PC-3 (cell line): Measurements from ENCODE around the gene IL4I1. TPM values are rescaled to one million over a fixed set of nuclear protein-coding genes. Genes with fewer than 3 reads are reported as not detected.
"Not testable (repeated sequence)": the region's sequence is repeated elsewhere in the genome, so short reads cannot be mapped to it uniquely, and the experiment has no call there.

Experiments
- ATAC-seq: fragments of 200-7000 bp; cut with Tn5 transposase; 2 replicates; pipeline ENCODE4 v1.9.1; 2020; ENCODE audit warnings: mild to moderate bottlenecking, moderate library complexity
- BruUV-seq: library from RNA; stranded (reverse); fragments of 400-500 nt; replicated peaks from 2 replicates; lab custom pipeline; 2021; lab: Mats Ljungman, UMichigan
- CTCF ChIA-PET: fragments of 300-600 bp; sonication (Branson Sonifier 250); formaldehyde crosslinking; loops from one replicate; lab custom pipeline; 2022; ENCODE audit warnings: antibody characterized with exemption; lab: Charles Lee
- POLR2A ChIA-PET: fragments of 300-600 bp; sonication (Branson Sonifier 250); formaldehyde crosslinking; loops from one replicate; lab custom pipeline; 2022; ENCODE audit warnings: antibody characterized with exemption; ENCODE audit not compliant: unreplicated experiment; lab: Charles Lee
- DNase-seq: peaks from one replicate; pipeline ENCODE4 v3.0.0-alpha.2; 2015
- H2AFZ ChIP-seq: fragments of 300-600 bp; sonication (generic); 2 replicates; pipeline ENCODE4 v1.6.0; 2016; ENCODE audit warnings: antibody characterized with exemption, low read length
- H3F3A ChIP-seq: fragments of 300-600 bp; sonication (generic); one replicate; pipeline ENCODE4 v1.6.0; 2017; ENCODE audit warnings: antibody characterized with exemption, low read length, control low read depth, mild to moderate bottlenecking; ENCODE audit not compliant: unreplicated experiment
- H3K27ac ChIP-seq: fragments of 300-600 bp; sonication (generic); 2 replicates; pipeline ENCODE4 v1.5.1; 2016; ENCODE audit warnings: mild to moderate bottlenecking, low read length
- H3K27me3 ChIP-seq: fragments of 300-600 bp; sonication (generic); 2 replicates; pipeline ENCODE4 v1.6.1; 2016; ENCODE audit warnings: low read length, mixed read lengths
- H3K36me3 ChIP-seq: fragments of 300-600 bp; sonication (generic); 2 replicates; pipeline ENCODE4 v1.6.1; 2016; ENCODE audit warnings: low read depth, mixed run types, low read length, mixed read lengths
- H3K4me1 ChIP-seq: fragments of 300-600 bp; sonication (generic); 2 replicates; pipeline ENCODE4 v1.5.1; 2016; ENCODE audit warnings: low read length; ENCODE audit not compliant: insufficient read depth
- H3K4me2 ChIP-seq: fragments of 300-600 bp; sonication (generic); 2 replicates; pipeline ENCODE4 v1.6.0; 2016; ENCODE audit warnings: low read length
- H3K4me3 ChIP-seq: fragments of 300-600 bp; sonication (generic); 2 replicates; pipeline ENCODE4 v1.5.1; 2016; ENCODE audit warnings: mild to moderate bottlenecking, low read length, mixed read lengths
- H3K79me2 ChIP-seq: fragments of 300-600 bp; sonication (generic); 2 replicates; pipeline ENCODE4 v1.6.1; 2017; ENCODE audit warnings: low read length, mixed read lengths
- H3K9ac ChIP-seq: fragments of 300-600 bp; sonication (generic); 2 replicates; pipeline ENCODE4 v1.6.0; 2016; ENCODE audit warnings: mild to moderate bottlenecking, low read length
- H3K9me2 ChIP-seq: fragments of 300-600 bp; sonication (generic); replicated peaks from 2 replicates; pipeline ENCODE4 v1.6.1; 2016; ENCODE audit warnings: mixed run types, low read length, mixed read lengths
- H3K9me3 ChIP-seq: fragments of 300-600 bp; sonication (generic); 2 replicates; pipeline ENCODE4 v1.6.1; 2016; ENCODE audit warnings: low read length, mixed read lengths
- H4K20me1 ChIP-seq: fragments of 300-600 bp; sonication (generic); 2 replicates; pipeline ENCODE4 v1.6.1; 2016; ENCODE audit warnings: low read length, mixed read lengths
- EZH2 ChIP-seq: fragments of 300-600 bp; sonication (generic); IDR thresholded peaks from one replicate; pipeline ENCODE4 v1.6.1; 2017; ENCODE audit warnings: antibody characterized with exemption, mild to moderate bottlenecking, low read length; ENCODE audit not compliant: unreplicated experiment
- EZH2phosphoT487 ChIP-seq: fragments of 300-600 bp; sonication (generic); IDR thresholded peaks from 2 replicates; pipeline ENCODE4 v1.6.1; 2018; ENCODE audit warnings: mild to moderate bottlenecking, antibody characterized with exemption, low read length, borderline replicate concordance
- intact Hi-C: fragments of 100-400 bp; cut with micrococcal nuclease; formaldehyde crosslinking; loops from 2 replicates; pipeline ENCODE4 v1.9.0; 2023
- total RNA-seq: library from RNA; depleted of rRNA; stranded (reverse); fragments of >200 nt; gene quantifications from 2 replicates; pipeline ENCODE4 v1.2.3, GENCODE V29; 2014
- TF ChIP-seq, protein P1 (sequence below): fragments of 300-600 bp; sonication (generic); conservative IDR thresholded peaks from 2 replicates; pipeline ENCODE4 v1.5.1; 2017; ENCODE audit warnings: antibody characterized with exemption, low read depth, mild to moderate bottlenecking, low read length

Gene IL4I1
- total RNA-seq, 1 experiment from 2014 or later, result 2.2 TPM

GRCh38 chr19:49927526-49928264 lies 31.0 kb upstream of the IL4I1 start:
- peak overlapping the region; percentile 81 for H3K4me3 ChIP-seq
- H3K4me2 ChIP-seq, result peak overlapping the region; percentile 91
- no peaks in the 10 kb centered on the region for H3K9me2 ChIP-seq
- ATAC-seq (no peak), DNase-seq (no peak)
- intact Hi-C loops, result no loop called here
- POLR2A ChIA-PET, result no interaction called here
- H3K27ac ChIP-seq, result peak overlapping the region; percentile 92
- CTCF ChIA-PET, result no interaction called here
- H3K4me1 ChIP-seq, result peaks cover 56% of the 10 kb centered on the region
- TF ChIP-seq EZH2phosphoT487 (no peak), EZH2 (no peak)
- TF ChIP-seq, protein P1, sequence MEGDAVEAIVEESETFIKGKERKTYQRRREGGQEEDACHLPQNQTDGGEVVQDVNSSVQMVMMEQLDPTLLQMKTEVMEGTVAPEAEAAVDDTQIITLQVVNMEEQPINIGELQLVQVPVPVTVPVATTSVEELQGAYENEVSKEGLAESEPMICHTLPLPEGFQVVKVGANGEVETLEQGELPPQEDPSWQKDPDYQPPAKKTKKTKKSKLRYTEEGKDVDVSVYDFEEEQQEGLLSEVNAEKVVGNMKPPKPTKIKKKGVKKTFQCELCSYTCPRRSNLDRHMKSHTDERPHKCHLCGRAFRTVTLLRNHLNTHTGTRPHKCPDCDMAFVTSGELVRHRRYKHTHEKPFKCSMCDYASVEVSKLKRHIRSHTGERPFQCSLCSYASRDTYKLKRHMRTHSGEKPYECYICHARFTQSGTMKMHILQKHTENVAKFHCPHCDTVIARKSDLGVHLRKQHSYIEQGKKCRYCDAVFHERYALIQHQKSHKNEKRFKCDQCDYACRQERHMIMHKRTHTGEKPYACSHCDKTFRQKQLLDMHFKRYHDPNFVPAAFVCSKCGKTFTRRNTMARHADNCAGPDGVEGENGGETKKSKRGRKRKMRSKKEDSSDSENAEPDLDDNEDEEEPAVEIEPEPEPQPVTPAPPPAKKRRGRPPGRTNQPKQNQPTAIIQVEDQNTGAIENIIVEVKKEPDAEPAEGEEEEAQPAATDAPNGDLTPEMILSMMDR, result no peak
- peak overlapping the region; percentile 98 for H3K9ac ChIP-seq
- H4K20me1 ChIP-seq, result peaks cover 37% of the 10 kb centered on the region
- H2AFZ ChIP-seq, result no peak overlapping the region
- H3K79me2 ChIP-seq, result peaks cover 83% of the 10 kb centered on the region
- H3K27me3 ChIP-seq, result no peaks in the 10 kb centered on the region
- no TSS peak for BruUV-seq
- H3F3A ChIP-seq, result peaks cover 12% of the 10 kb centered on the region
- peaks cover 52% of the 10 kb centered on the region for H3K36me3 ChIP-seq
- H3K9me3 ChIP-seq, result no peaks in the 10 kb centered on the region

DNA sequence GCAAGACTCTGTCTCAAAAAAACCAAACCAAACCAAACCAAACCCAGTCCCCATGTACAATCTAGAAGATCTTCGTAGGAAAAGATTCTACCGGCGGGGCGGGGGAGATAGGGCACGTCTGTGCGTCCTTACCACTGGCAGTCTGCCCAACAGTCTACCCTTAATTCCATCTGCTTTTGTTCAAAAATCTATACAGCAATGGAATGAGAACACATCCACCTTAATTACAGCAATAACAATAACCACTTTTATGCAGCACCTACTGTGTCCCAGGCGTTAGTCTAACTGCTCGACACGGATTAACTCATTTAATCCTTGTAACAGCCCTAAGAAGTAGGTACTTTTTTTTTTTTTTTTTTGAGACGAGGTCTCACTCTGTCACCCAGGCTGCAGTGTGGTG lies 29.8 kb upstream of the IL4I1 start:
- Histone ChIP-seq H3K79me2 (peaks cover 94% of the 10 kb centered on the region), H3K4me2 (peak overlapping the region; percentile 91; the same call in 1 of the 2 replicates), H2AFZ (no peak overlapping the region), H3F3A (peaks cover 8% of the 10 kb centered on the region), H3K9me3 (no peaks in the 10 kb centered on the region), H3K27me3 (no peaks in the 10 kb centered on the region), H3K9ac (no peak overlapping the region), H3K36me3 (peaks cover 59% of the 10 kb centered on the region), H3K4me3 (no peak overlapping the region; the same call in 1 of the 2 replicates), H4K20me1 (peaks cover 47% of the 10 kb centered on the region), H3K4me1 (peaks cover 52% of the 10 kb centered on the region), H3K27ac (no peak overlapping the region), H3K9me2 (no peaks in the 10 kb centered on the region)
- BruUV-seq, result no TSS peak
- intact Hi-C loops, result no loop called here
- DNase-seq (no peak), ATAC-seq (no peak)
- TF ChIP-seq, protein P1, result no peak
- TF ChIP-seq EZH2 (no peak), EZH2phosphoT487 (no peak)
- ChIA-PET CTCF (no interaction called here), POLR2A (no interaction called here)

- ChIA-PET POLR2A (no interaction called here), CTCF (no interaction called here)
- DNase-seq, result no peak
- Histone ChIP-seq H3F3A (peaks cover 4% of the 10 kb centered on the region), H3K36me3 (peaks cover 60% of the 10 kb centered on the region), H3K4me3 (no peak overlapping the region), H3K4me1 (peaks cover 41% of the 10 kb centered on the region), H3K9me3 (no peaks in the 10 kb centered on the region), H3K79me2 (peaks cover 97% of the 10 kb centered on the region), H3K4me2 (peak overlapping the region; percentile 15; the same call in 1 of the 2 replicates), H3K9me2 (no peaks in the 10 kb centered on the region), H3K27ac (no peak overlapping the region), H2AFZ (no peak overlapping the region), H3K27me3 (no peaks in the 10 kb centered on the region), H3K9ac (no peak overlapping the region), H4K20me1 (peaks cover 57% of the 10 kb centered on the region)
- TF ChIP-seq, protein P1, result no peak
- TF ChIP-seq EZH2phosphoT487 (no peak), EZH2 (no peak)
- BruUV-seq, result no TSS peak
- intact Hi-C loops, result no loop called here
- ATAC-seq, result no peak
Measured at GRCh38 chr19:49925486-49925885, 28.8 kb upstream of the IL4I1 start.

GRCh38 chr19:49924881-49925210 lies 28.2 kb upstream of the IL4I1 start:
- BruUV-seq, H3F3A ChIP-seq, H3K9ac ChIP-seq, H2AFZ ChIP-seq, H3K27me3 ChIP-seq, CTCF ChIA-PET, ATAC-seq, H3K27ac ChIP-seq, H3K9me3 ChIP-seq, H3K9me2 ChIP-seq, POLR2A ChIA-PET, H3K4me3 ChIP-seq, DNase-seq, intact Hi-C loops, H3K4me2 ChIP-seq: not testable (repeated sequence)
- Histone ChIP-seq H3K36me3 (peaks cover 62% of the 10 kb centered on the region), H4K20me1 (peaks cover 61% of the 10 kb centered on the region), H3K79me2 (peaks cover 99% of the 10 kb centered on the region), H3K4me1 (peaks cover 35% of the 10 kb centered on the region)
